Measurements from ENCODE around the gene HRNR. TPM values are rescaled to one million over a fixed set of nuclear protein-coding genes. Genes with fewer than 3 reads are reported as not detected.

The HRNR gene
- total RNA-seq, 1 donor from 2014 or later: not detected

DNA sequence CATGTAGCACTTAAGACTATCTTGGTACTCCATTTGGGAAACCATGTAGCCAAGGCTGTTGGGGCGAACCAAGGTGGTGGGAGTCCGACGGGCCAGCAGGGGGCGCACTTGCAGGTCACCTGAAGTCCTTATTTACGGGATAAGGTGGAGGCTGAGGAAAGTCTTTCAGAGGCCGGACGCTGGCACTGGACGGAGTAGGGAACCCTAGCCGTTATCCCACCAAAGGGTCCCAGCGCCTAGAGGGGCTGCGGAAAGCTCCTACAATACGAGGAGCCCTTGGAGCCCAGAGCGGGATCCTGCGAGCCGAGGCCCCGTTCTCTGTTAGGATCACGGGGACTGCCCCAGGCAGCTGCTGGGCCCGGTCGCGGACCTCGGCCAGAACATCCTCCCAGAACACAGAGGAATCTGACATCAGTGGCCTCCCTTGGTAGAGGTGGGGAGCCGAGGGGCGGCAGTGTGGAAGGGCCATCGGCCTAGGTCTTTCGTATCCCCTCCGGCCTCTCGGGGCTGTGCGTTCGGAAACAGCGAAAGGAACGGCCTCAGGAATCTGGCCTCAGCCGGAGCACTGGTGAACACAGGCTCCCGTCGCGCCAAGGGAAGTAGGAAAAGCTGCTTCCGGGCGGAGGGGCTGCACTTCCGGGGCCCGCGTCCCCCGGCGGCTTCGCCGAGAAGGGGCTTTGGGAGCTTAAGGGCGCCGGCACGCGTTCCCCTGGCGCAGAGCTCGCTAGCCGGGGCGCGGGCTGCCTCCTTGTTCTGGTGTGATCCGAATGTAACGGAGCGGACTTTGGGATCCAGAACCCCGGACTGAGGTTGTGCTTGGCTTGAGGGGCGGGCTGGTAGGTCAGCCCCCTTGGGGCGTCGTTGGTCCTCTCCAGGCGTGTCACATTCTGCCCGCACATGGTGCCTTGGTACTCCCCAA lies 35.1 kb downstream of the HRNR start:
- Histone ChIP-seq H3K27me3 (ENCODE audit: insufficient read depth, low read length) (peaks cover 4% of the 10 kb centered on the region), H3K4me3 (ENCODE audit: insufficient read depth, low read depth, low read length) (peak overlapping the region; percentile 54), H3K4me2 (ENCODE audit: low read length) (peak overlapping the region; percentile 83), H3K9me3 (ENCODE audit: insufficient read depth, low read depth, low read length) (no peaks in the 10 kb centered on the region), H3K9ac (ENCODE audit: low read length) (peak overlapping the region; percentile 70), H4K20me1 (ENCODE audit: insufficient read depth, low read length) (no peaks in the 10 kb centered on the region), H3K27ac (ENCODE audit: low read depth, low read length) (no peak overlapping the region), H3K79me2 (ENCODE audit: insufficient read depth, low read length) (no peaks in the 10 kb centered on the region), H2AFZ (ENCODE audit: low read depth, low read length) (peak overlapping the region; percentile 80), H3K4me1 (ENCODE audit: insufficient read depth, low read length) (no peaks in the 10 kb centered on the region), H3K36me3 (ENCODE audit: insufficient read depth, low read length) (no peaks in the 10 kb centered on the region)
- FAIRE-seq: no peak
- DNase-seq (ENCODE audit: low read depth): peak; percentile 44
- TF ChIP-seq, protein P1, sequence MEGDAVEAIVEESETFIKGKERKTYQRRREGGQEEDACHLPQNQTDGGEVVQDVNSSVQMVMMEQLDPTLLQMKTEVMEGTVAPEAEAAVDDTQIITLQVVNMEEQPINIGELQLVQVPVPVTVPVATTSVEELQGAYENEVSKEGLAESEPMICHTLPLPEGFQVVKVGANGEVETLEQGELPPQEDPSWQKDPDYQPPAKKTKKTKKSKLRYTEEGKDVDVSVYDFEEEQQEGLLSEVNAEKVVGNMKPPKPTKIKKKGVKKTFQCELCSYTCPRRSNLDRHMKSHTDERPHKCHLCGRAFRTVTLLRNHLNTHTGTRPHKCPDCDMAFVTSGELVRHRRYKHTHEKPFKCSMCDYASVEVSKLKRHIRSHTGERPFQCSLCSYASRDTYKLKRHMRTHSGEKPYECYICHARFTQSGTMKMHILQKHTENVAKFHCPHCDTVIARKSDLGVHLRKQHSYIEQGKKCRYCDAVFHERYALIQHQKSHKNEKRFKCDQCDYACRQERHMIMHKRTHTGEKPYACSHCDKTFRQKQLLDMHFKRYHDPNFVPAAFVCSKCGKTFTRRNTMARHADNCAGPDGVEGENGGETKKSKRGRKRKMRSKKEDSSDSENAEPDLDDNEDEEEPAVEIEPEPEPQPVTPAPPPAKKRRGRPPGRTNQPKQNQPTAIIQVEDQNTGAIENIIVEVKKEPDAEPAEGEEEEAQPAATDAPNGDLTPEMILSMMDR (IDR thresholded peaks at IDR 0.05; ENCODE audit: insufficient read depth, low read depth, low read length): peak; percentile 52
- TF ChIP-seq EZH2 (IDR thresholded peaks at IDR 0.05; ENCODE audit: insufficient read depth, low read length): no peak
- Mint-ChIP-seq H3K27me3 (ENCODE audit: low read depth, unreplicated experiment) (peaks cover 12% of the 10 kb centered on the region), H3K9me3 (ENCODE audit: unreplicated experiment) (peaks cover 2% of the 10 kb centered on the region), H3K4me3 (ENCODE audit: unreplicated experiment) (peak overlapping the region; percentile 74), H3K4me1 (ENCODE audit: low read depth, unreplicated experiment) (peaks cover 19% of the 10 kb centered on the region), H3K27ac (ENCODE audit: unreplicated experiment) (no peak overlapping the region), H3K36me3 (ENCODE audit: low read depth, unreplicated experiment) (no peaks in the 10 kb centered on the region)

DNA sequence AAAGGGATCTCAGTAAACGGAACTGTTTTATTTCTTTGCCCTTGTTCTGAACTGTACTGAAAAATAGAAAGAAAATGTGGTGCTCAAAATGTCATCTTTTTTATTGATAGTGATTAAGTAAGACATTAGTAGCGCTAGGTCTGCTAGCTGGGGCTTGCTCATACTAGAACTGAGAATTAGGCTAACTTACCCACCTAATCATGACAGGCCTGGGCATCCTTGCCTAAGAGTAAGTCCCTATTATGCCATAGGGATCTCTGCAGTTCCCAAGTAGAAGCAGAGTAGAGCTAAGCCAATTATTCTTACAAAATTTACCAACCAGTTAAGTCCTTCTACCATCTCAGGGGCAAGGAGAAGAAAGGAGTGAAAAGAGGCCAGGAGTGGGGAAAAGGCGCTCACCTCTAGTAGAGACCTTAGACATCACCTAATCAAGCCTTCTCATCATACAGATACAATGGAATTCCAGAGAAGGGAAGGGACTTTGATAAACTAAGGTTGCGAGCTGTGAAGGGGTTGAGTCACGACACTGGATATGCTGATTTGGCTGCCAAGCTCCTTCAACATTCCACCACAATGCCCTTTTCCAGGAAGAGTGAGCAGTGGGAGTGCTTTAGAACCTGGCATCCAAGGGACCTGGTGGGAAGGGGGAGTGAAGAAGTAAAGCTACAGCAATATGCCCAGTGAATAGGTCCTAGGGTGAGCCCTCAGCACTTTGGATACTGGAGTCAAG lies 37.3 kb downstream of the HRNR start:
- no peak overlapping the region for H3K4me3 ChIP-seq (ENCODE audit: insufficient read depth, low read depth, low read length)
- H3K27ac Mint-ChIP-seq (ENCODE audit: unreplicated experiment): no peak overlapping the region
- no peak overlapping the region for H3K27ac ChIP-seq (ENCODE audit: low read depth, low read length)
- H3K4me3 Mint-ChIP-seq (ENCODE audit: unreplicated experiment): no peak overlapping the region
- no peaks in the 10 kb centered on the region for H3K36me3 ChIP-seq (ENCODE audit: insufficient read depth, low read length)
- H3K4me1 ChIP-seq (ENCODE audit: insufficient read depth, low read length): peaks cover 17% of the 10 kb centered on the region
- peaks cover 2% of the 10 kb centered on the region for H3K9me3 Mint-ChIP-seq (ENCODE audit: unreplicated experiment)
- no peaks in the 10 kb centered on the region for H3K79me2 ChIP-seq (ENCODE audit: insufficient read depth, low read length)
- no peak overlapping the region for H3K9ac ChIP-seq (ENCODE audit: low read length)
- peaks cover 12% of the 10 kb centered on the region for H3K27me3 Mint-ChIP-seq (ENCODE audit: low read depth, unreplicated experiment)
- H3K9me3 ChIP-seq (ENCODE audit: insufficient read depth, low read depth, low read length): no peaks in the 10 kb centered on the region
- peaks cover 4% of the 10 kb centered on the region for H3K27me3 ChIP-seq (ENCODE audit: insufficient read depth, low read length)
- TF ChIP-seq EZH2 (IDR thresholded peaks at IDR 0.05; ENCODE audit: insufficient read depth, low read length): no peak
- TF ChIP-seq, protein P1 (IDR thresholded peaks at IDR 0.05; ENCODE audit: insufficient read depth, low read depth, low read length): no peak
- peak; percentile 36 for DNase-seq (ENCODE audit: low read depth)
- no peak overlapping the region for H3K4me2 ChIP-seq (ENCODE audit: low read length)
- peaks cover 34% of the 10 kb centered on the region for H3K4me1 Mint-ChIP-seq (ENCODE audit: low read depth, unreplicated experiment)
- H4K20me1 ChIP-seq (ENCODE audit: insufficient read depth, low read length): no peaks in the 10 kb centered on the region
- H3K36me3 Mint-ChIP-seq (ENCODE audit: low read depth, unreplicated experiment): no peaks in the 10 kb centered on the region
- no peak for FAIRE-seq
- H2AFZ ChIP-seq (ENCODE audit: low read depth, low read length): no peak overlapping the region

Measured in astrocyte (in vitro differentiated cells and primary cell).